ENCODE data around the gene SEMA4B. TPM values are rescaled to one million over a fixed set of nuclear protein-coding genes. Genes with fewer than 3 reads are reported as not detected.
A peak's percentile ranks its signal among the peaks of the same experiment; 100 is the strongest.

SEMA4B gene
- total RNA-seq, 1 donor from 2014 or later, result 41.9 TPM

GRCh38 chr15:90213122-90213817 lies 12.1 kb downstream of the SEMA4B start:
- no peak overlapping the region for H3K4me3 Mint-ChIP-seq (ENCODE audit: low read depth)
- H3K4me1 Mint-ChIP-seq (ENCODE audit: low read depth), result peaks cover 12% of the 10 kb centered on the region
- no peaks in the 10 kb centered on the region for H3K9me3 Mint-ChIP-seq (ENCODE audit: low read depth)
- H3K36me3 Mint-ChIP-seq (ENCODE audit: insufficient read depth), result no peaks in the 10 kb centered on the region
- DNase-seq (ENCODE audit: low spot score, unreplicated experiment), result no peak
- no peak for TF ChIP-seq CTCF (IDR thresholded peaks at IDR 0.05; ENCODE audit: unreplicated experiment)
- peak overlapping the region; percentile 85 for H3K27ac Mint-ChIP-seq
- no peaks in the 10 kb centered on the region for H3K27me3 Mint-ChIP-seq

- DNase-seq (ENCODE audit: low spot score, unreplicated experiment), result no peak
- no peak overlapping the region for H3K4me3 Mint-ChIP-seq (ENCODE audit: low read depth)
- peaks cover 7% of the 10 kb centered on the region for H3K4me1 Mint-ChIP-seq (ENCODE audit: low read depth)
- peaks cover 2% of the 10 kb centered on the region for H3K36me3 Mint-ChIP-seq (ENCODE audit: insufficient read depth)
- peak overlapping the region; percentile 85 for H3K27ac Mint-ChIP-seq
- H3K9me3 Mint-ChIP-seq (ENCODE audit: low read depth), result no peaks in the 10 kb centered on the region
- no peak for TF ChIP-seq CTCF (IDR thresholded peaks at IDR 0.05; ENCODE audit: unreplicated experiment)
- no peaks in the 10 kb centered on the region for H3K27me3 Mint-ChIP-seq
Observed at GRCh38 chr15:90213818-90214204, 12.7 kb downstream of the SEMA4B start.

GRCh38 chr15:90214553-90215196 lies 13.5 kb downstream of the SEMA4B start:
- Mint-ChIP-seq H3K4me3 (ENCODE audit: low read depth) (no peak overlapping the region), H3K27ac (no peak overlapping the region), H3K27me3 (no peaks in the 10 kb centered on the region), H3K36me3 (ENCODE audit: insufficient read depth) (peaks cover 2% of the 10 kb centered on the region), H3K9me3 (ENCODE audit: low read depth) (no peaks in the 10 kb centered on the region), H3K4me1 (ENCODE audit: low read depth) (peaks cover 5% of the 10 kb centered on the region)
- TF ChIP-seq CTCF (IDR thresholded peaks at IDR 0.05; ENCODE audit: unreplicated experiment), result peak; percentile 22
- no peak for DNase-seq (ENCODE audit: low spot score, unreplicated experiment)

- H3K27ac Mint-ChIP-seq, result no peak overlapping the region
Observed at GRCh38 chr15:90217671-90218394, 16.7 kb downstream of the SEMA4B start.

More at GRCh38 chr15:90217671-90218394, 16.7 kb downstream of the SEMA4B start:
- Mint-ChIP-seq H3K4me1 (ENCODE audit: low read depth) (peaks cover 5% of the 10 kb centered on the region), H3K36me3 (ENCODE audit: insufficient read depth) (peaks cover 2% of the 10 kb centered on the region), H3K4me3 (ENCODE audit: low read depth) (no peak overlapping the region), H3K9me3 (ENCODE audit: low read depth) (no peaks in the 10 kb centered on the region), H3K27me3 (no peaks in the 10 kb centered on the region)
- no peak for TF ChIP-seq CTCF (IDR thresholded peaks at IDR 0.05; ENCODE audit: unreplicated experiment)
- DNase-seq (ENCODE audit: low spot score, unreplicated experiment), result no peak

Data from progenitor cell of endocrine pancreas (in vitro differentiated cells).